Osteoblast (primary cell): ENCODE data around the gene DRD2. TPM values are rescaled to one million over a fixed set of nuclear protein-coding genes. Genes with fewer than 3 reads are reported as not detected.

Experiments used
- DNase-seq: peaks from one replicate; pipeline ENCODE4 v3.0.0; 2011; ENCODE audit warnings: low spot score, mixed read lengths; ENCODE audit not compliant: insufficient read length; ENCODE audit errors: missing footprints
- H2AFZ ChIP-seq: 2 replicates; pipeline ENCODE4 v1.6.0; 2011; ENCODE audit warnings: mild to moderate bottlenecking, low read length
- H3K27ac ChIP-seq: 2 replicates; pipeline ENCODE4 v1.5.1; 2011; ENCODE audit warnings: mild to moderate bottlenecking, low read depth, low read length, moderate library complexity
- H3K27me3 ChIP-seq: 2 replicates; pipeline ENCODE4 v1.6.0; 2012; ENCODE audit warnings: mild to moderate bottlenecking, control low read depth, inconsistent platforms, low read length, moderate library complexity; ENCODE audit not compliant: insufficient read depth
- H3K36me3 ChIP-seq: 2 replicates; pipeline ENCODE4 v1.5.1; 2011; ENCODE audit warnings: mild to moderate bottlenecking, low read length, control low read depth, moderate library complexity; ENCODE audit not compliant: insufficient read depth
- H3K4me1 ChIP-seq: 2 replicates; pipeline ENCODE4 v1.5.1; 2011; ENCODE audit warnings: mild to moderate bottlenecking, low read length, control low read depth, moderate library complexity; ENCODE audit not compliant: insufficient read depth
- H3K4me2 ChIP-seq: 2 replicates; pipeline ENCODE4 v1.6.0; 2011; ENCODE audit warnings: mild to moderate bottlenecking, low read length; ENCODE audit not compliant: insufficient read depth
- H3K4me3 ChIP-seq: fragments of 200-600 bp; sonication (generic); 3 replicates; pipeline ENCODE4 v1.5.1; 2012; ENCODE audit warnings: mild to moderate bottlenecking, low read length, inconsistent platforms; ENCODE audit not compliant: insufficient read depth
- H3K79me2 ChIP-seq: 2 replicates; pipeline ENCODE4 v1.6.0; 2012; ENCODE audit warnings: mild to moderate bottlenecking, low read length, control low read depth, inconsistent platforms; ENCODE audit not compliant: insufficient read depth
- H3K9me3 ChIP-seq: 2 replicates; pipeline ENCODE4 v1.5.1; 2011; ENCODE audit warnings: low read depth, low read length, control low read depth
- H4K20me1 ChIP-seq: 2 replicates; pipeline ENCODE4 v1.6.0; 2012; ENCODE audit warnings: mild to moderate bottlenecking, low read length, control low read depth; ENCODE audit not compliant: insufficient read depth
- total RNA-seq: library from RNA; depleted of rRNA; stranded (reverse); fragments of >200 nt; gene quantifications from 2 replicates; pipeline ENCODE4 v1.2.3, GENCODE V29; 2012
- TF ChIP-seq, protein P1 (sequence below): IDR thresholded peaks from 2 replicates; pipeline ENCODE4 v1.5.1; 2011; ENCODE audit warnings: mild to moderate bottlenecking, low read depth, low read length, moderate library complexity; ENCODE audit errors: extremely low read depth

Gene DRD2
- total RNA-seq, 1 donor = 0.36 TPM

- Histone ChIP-seq H3K4me2 (no peak overlapping the region), H3K27ac (no peak overlapping the region), H2AFZ (no peak overlapping the region), H3K9me3 (no peaks in the 10 kb centered on the region), H3K79me2 (no peaks in the 10 kb centered on the region), H3K27me3 (peaks cover 40% of the 10 kb centered on the region), H3K4me1 (no peaks in the 10 kb centered on the region), H3K4me3 (no peak overlapping the region), H3K36me3 (no peaks in the 10 kb centered on the region), H4K20me1 (no peaks in the 10 kb centered on the region)
- TF ChIP-seq, protein P1, sequence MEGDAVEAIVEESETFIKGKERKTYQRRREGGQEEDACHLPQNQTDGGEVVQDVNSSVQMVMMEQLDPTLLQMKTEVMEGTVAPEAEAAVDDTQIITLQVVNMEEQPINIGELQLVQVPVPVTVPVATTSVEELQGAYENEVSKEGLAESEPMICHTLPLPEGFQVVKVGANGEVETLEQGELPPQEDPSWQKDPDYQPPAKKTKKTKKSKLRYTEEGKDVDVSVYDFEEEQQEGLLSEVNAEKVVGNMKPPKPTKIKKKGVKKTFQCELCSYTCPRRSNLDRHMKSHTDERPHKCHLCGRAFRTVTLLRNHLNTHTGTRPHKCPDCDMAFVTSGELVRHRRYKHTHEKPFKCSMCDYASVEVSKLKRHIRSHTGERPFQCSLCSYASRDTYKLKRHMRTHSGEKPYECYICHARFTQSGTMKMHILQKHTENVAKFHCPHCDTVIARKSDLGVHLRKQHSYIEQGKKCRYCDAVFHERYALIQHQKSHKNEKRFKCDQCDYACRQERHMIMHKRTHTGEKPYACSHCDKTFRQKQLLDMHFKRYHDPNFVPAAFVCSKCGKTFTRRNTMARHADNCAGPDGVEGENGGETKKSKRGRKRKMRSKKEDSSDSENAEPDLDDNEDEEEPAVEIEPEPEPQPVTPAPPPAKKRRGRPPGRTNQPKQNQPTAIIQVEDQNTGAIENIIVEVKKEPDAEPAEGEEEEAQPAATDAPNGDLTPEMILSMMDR = peak; percentile 32
- DNase-seq = no peak
These were observed 18.8 kb upstream of the DRD2 start for GRCh38 chr11:113494021-113494420.

DNA sequence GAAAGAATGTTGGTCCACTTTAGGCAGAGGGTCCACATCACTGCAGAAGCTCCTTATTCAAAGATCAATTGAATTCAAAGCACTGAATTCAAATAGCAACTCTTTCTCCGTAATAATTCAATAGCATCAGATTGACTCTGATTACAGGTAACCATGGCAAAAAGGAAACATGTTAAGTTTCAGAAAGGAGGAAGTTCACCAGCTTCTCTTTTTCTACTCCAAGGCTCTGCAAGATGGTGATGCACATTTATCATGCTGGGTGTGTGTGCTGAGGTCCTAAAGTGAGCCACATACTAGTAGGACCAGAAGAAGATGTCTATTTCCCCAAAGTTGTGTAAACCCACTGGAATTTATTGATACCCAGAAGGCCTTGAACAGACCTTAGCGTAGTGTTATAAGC lies 18.0 kb upstream of the DRD2 start:
- H3K4me2 ChIP-seq = no peak overlapping the region
- H3K36me3 ChIP-seq = no peaks in the 10 kb centered on the region
- no peaks in the 10 kb centered on the region for H3K4me1 ChIP-seq
- H3K27me3 ChIP-seq = peaks cover 40% of the 10 kb centered on the region
- H2AFZ ChIP-seq = no peak overlapping the region
- no peaks in the 10 kb centered on the region for H3K9me3 ChIP-seq
- TF ChIP-seq, protein P1 = no peak
- no peaks in the 10 kb centered on the region for H3K79me2 ChIP-seq
- no peaks in the 10 kb centered on the region for H4K20me1 ChIP-seq
- H3K4me3 ChIP-seq = no peak overlapping the region
- H3K27ac ChIP-seq = no peak overlapping the region
- DNase-seq = no peak

GRCh38 chr11:113488931-113489351 lies 13.7 kb upstream of the DRD2 start:
- no peaks in the 10 kb centered on the region for H3K4me1 ChIP-seq
- H2AFZ ChIP-seq = no peak overlapping the region
- H3K27me3 ChIP-seq = peaks cover 17% of the 10 kb centered on the region
- no peaks in the 10 kb centered on the region for H3K36me3 ChIP-seq
- H3K4me3 ChIP-seq = no peak overlapping the region
- no peaks in the 10 kb centered on the region for H3K79me2 ChIP-seq
- no peaks in the 10 kb centered on the region for H4K20me1 ChIP-seq
- no peak overlapping the region for H3K27ac ChIP-seq
- no peak for DNase-seq
- no peak overlapping the region for H3K4me2 ChIP-seq
- TF ChIP-seq, protein P1 = no peak
- H3K9me3 ChIP-seq = no peaks in the 10 kb centered on the region

- DNase-seq = no peak
- no peaks in the 10 kb centered on the region for H4K20me1 ChIP-seq
- H3K4me2 ChIP-seq = no peak overlapping the region
- H3K27me3 ChIP-seq = peaks cover 7% of the 10 kb centered on the region
- TF ChIP-seq, protein P1 = no peak
- no peak overlapping the region for H3K27ac ChIP-seq
- H3K9me3 ChIP-seq = no peaks in the 10 kb centered on the region
- no peak overlapping the region for H3K4me3 ChIP-seq
- no peaks in the 10 kb centered on the region for H3K4me1 ChIP-seq
- no peaks in the 10 kb centered on the region for H3K36me3 ChIP-seq
- no peaks in the 10 kb centered on the region for H3K79me2 ChIP-seq
- H2AFZ ChIP-seq = no peak overlapping the region
These were observed 12.4 kb upstream of the DRD2 start for GRCh38 chr11:113487622-113488021.
